ENCODE measurements around the gene NKAPD1. TPM values are rescaled to one million over a fixed set of nuclear protein-coding genes. Genes with fewer than 3 reads are reported as not detected.

The NKAPD1 gene
- total and polyA plus RNA-seq, 2 of the 4 experiments (the other 2 are of a cell fraction): 8.4 to 17.2 TPM

GRCh38 chr11:112121981-112122615 lies 48.0 kb downstream of the NKAPD1 start:
- H4K91ac ChIP-seq (ENCODE audit: insufficient read depth, low read depth, low read length): no peak overlapping the region; the same call in 1 of the 2 replicates
- H3K4ac ChIP-seq (ENCODE audit: low read depth, low read length): no peak overlapping the region; the same call in 1 of the 2 replicates
- no peak overlapping the region for H3K18ac ChIP-seq (ENCODE audit: low read depth, low read length)
- whole genome bisulfite sequencing, 2 experiments (ENCODE audit: extremely low coverage in 2 of 2, insufficient read length in 1 of 2): 83% methylated on average over 1 of the region's 5 CpGs; no CpG with 5 or more reads in 1 of the 2 experiments
- no peak overlapping the region for H3K23ac ChIP-seq (ENCODE audit: low read depth, low read length)
- no peak overlapping the region for H3K14ac ChIP-seq (replicated peaks; ENCODE audit: low read depth, low read length)
- no peaks in the 10 kb centered on the region for H4K20me1 ChIP-seq (ENCODE audit: insufficient read depth, low read length)
- no TSS peak for BruUV-seq (replicated peaks)
- H2BK5ac ChIP-seq (ENCODE audit: low read depth, low read length, poor library complexity, severe bottlenecking): no peak overlapping the region
- CTCF ChIA-PET: interaction anchor here (1.0 to 2.9 kb wide), 3 partner anchors 9 to 35 kb away, joined by 3 to 19 read pairs (median 3); no protein-coding TSS in a partner anchor
- H2AK9ac ChIP-seq (replicated peaks; ENCODE audit: low read depth, low read length, poor library complexity): no peak overlapping the region
- intact Hi-C loops (cut with micrococcal nuclease): loop anchor here (5.0 kb wide), 1 partner anchor 35 kb away; no protein-coding TSS in a partner anchor
- no peak overlapping the region for H3K56ac ChIP-seq (ENCODE audit: extremely low read depth, insufficient read depth, low read length)
- peak overlapping the region; percentile 70; the same call in 1 of the 2 replicates for H2AK5ac ChIP-seq (ENCODE audit: low read depth, low read length)
- no peak overlapping the region for H4K5ac ChIP-seq (ENCODE audit: low read depth, low read length)
- dilution Hi-C loops (cut with HindIII; ENCODE audit: low sequenced_read_pairs, unreplicated experiment): no loop called here
- no peak overlapping the region; the same call in 2 of the 3 replicates for H2BK15ac ChIP-seq (ENCODE audit: low read depth, low read length)
- H3K79me1 ChIP-seq (ENCODE audit: low read depth in 1 of 2, low read length in 2 of 2): no peaks in the 10 kb centered on the region
- peaks cover 5% of the 10 kb centered on the region; the same call in 1 of the 2 replicates for H3K4me1 ChIP-seq (ENCODE audit: control insufficient read depth, insufficient read depth, low read length)
- H2BK120ac ChIP-seq (ENCODE audit: low read depth, low read length): peak overlapping the region; percentile 38; the same call in 1 of the 2 replicates
- POLR2A ChIA-PET (ENCODE audit: unreplicated experiment): interaction anchor here (0.6 kb wide), 1 partner anchor 262 kb away, joined by 4 read pairs; no protein-coding TSS in a partner anchor
- no peaks in the 10 kb centered on the region for H3K9me1 ChIP-seq (ENCODE audit: insufficient read depth, low read length)
- no peaks in the 10 kb centered on the region for H3K9me3 ChIP-seq (ENCODE audit: control insufficient read depth, insufficient read depth, low read length)
- no peak overlapping the region for H3K4me2 ChIP-seq (ENCODE audit: low read depth, low read length)
- no peaks in the 10 kb centered on the region for H3K36me3 ChIP-seq (ENCODE audit: control insufficient read depth, insufficient read depth, low read length)
- H3K4me3 ChIP-seq (ENCODE audit: insufficient read depth, low read depth, low read length): no peak overlapping the region
- TF ChIP-seq MAZ (IDR thresholded peaks at IDR 0.05; ENCODE audit: borderline replicate concordance, low read depth, low read length) (no peak), MAFK (IDR thresholded peaks at IDR 0.05; ENCODE audit: low read depth, low read length) (no peak), SMC3 (IDR thresholded peaks at IDR 0.05; ENCODE audit: low read depth, low read length) (no peak), USF2 (IDR thresholded peaks at IDR 0.05; ENCODE audit: low read depth, low read length) (no peak), CTCF (conservative IDR thresholded peaks at IDR 0.05; ENCODE audit: low read depth, low read length) (no peak), FOS (IDR thresholded peaks at IDR 0.05; ENCODE audit: low read depth, low read length) (no peak), RFX5 (IDR thresholded peaks at IDR 0.05; ENCODE audit: low read depth, low read length) (no peak), BHLHE40 (IDR thresholded peaks at IDR 0.05; ENCODE audit: low read depth, low read length) (no peak)
- no peak overlapping the region for H4K8ac ChIP-seq (ENCODE audit: low read depth in 2 of 2, low read length in 2 of 2)
- no peak overlapping the region for H2AFZ ChIP-seq (replicated peaks; ENCODE audit: low read length, poor library complexity)
- no peak overlapping the region for H3K9ac ChIP-seq (ENCODE audit: low read depth, low read length)
- no peak for DNase-seq
- no peak overlapping the region for H3K27ac ChIP-seq (ENCODE audit: insufficient read depth, low read length)
- H3K27me3 ChIP-seq (ENCODE audit: control insufficient read depth, insufficient read depth, low read length): no peaks in the 10 kb centered on the region
- in situ Hi-C loops (cut with MboI; ENCODE audit: low sequenced_read_pairs): loop anchor here (25.0 kb wide), 1 partner anchor 1165 kb away; no protein-coding TSS in a partner anchor
- ATAC-seq (ENCODE audit: low read depth): no peak
- H2BK20ac ChIP-seq (ENCODE audit: low read depth, low read length): peak overlapping the region; percentile 60; the same call in 1 of the 2 replicates

Measured in IMR-90 (cell line).